ENCODE results near the gene SPHK1.
A peak's percentile ranks its signal among the peaks of the same experiment; 100 is the strongest.

Gene SPHK1

DNA sequence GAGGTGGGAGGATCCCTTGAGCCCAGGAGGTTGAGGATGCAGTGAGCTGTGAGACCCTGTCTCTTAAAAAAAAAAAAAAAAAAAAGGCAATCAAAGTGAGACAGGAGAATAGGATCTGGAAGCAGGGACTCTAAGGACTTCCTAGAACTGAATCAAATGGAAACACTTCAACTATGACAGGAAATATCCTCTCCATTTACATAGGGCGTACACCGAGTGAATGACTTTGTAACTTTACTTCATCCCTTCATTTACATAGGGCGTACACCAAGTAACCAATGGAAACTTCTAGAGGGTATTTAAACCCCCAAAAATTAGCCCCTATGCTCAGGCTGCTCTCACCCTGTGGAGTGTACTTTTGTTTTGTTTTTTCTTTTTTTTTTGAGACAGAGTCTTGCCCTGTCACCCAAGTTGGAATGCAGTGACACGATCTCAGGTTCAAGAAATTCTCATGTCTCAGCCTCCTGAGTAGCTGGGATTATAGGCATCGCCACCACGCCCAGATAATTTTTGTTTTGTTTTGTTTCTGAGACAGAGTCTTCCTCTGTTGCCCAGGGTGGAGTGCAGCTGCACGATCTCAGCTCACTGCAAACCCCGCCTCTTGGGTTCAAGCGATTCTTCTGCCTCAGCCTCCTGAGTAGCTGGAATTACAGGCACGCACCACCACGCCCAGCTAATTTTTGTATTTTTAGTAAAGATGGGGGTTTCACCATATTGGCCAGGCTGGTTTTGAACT, 21.1 kb upstream of the SPHK1 start:
- H4K20me1 ChIP-seq (ENCODE audit: insufficient read depth, low read length) = no peaks in the 10 kb centered on the region
- peaks cover 7% of the 10 kb centered on the region for H3K4me1 ChIP-seq (ENCODE audit: insufficient read depth, low read length, severe bottlenecking)
- no peaks in the 10 kb centered on the region; the same call in 1 of the 2 replicates for H3K36me3 ChIP-seq (ENCODE audit: insufficient read depth, low read length)
- H3K9me2 ChIP-seq (ENCODE audit: low read depth, low read length) = no peaks in the 10 kb centered on the region
- no peak for TF ChIP-seq EZH2 (IDR thresholded peaks at IDR 0.05; ENCODE audit: borderline replicate concordance, low read length)
- TF ChIP-seq, protein P1, sequence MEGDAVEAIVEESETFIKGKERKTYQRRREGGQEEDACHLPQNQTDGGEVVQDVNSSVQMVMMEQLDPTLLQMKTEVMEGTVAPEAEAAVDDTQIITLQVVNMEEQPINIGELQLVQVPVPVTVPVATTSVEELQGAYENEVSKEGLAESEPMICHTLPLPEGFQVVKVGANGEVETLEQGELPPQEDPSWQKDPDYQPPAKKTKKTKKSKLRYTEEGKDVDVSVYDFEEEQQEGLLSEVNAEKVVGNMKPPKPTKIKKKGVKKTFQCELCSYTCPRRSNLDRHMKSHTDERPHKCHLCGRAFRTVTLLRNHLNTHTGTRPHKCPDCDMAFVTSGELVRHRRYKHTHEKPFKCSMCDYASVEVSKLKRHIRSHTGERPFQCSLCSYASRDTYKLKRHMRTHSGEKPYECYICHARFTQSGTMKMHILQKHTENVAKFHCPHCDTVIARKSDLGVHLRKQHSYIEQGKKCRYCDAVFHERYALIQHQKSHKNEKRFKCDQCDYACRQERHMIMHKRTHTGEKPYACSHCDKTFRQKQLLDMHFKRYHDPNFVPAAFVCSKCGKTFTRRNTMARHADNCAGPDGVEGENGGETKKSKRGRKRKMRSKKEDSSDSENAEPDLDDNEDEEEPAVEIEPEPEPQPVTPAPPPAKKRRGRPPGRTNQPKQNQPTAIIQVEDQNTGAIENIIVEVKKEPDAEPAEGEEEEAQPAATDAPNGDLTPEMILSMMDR (IDR thresholded peaks at IDR 0.05; ENCODE audit: low read length) = no peak
- H3K4me3 ChIP-seq (ENCODE audit: low read depth, low read length, poor library complexity, severe bottlenecking) = no peak overlapping the region
- no peaks in the 10 kb centered on the region for H3K27me3 ChIP-seq (ENCODE audit: insufficient read depth, low read length)
- H3K79me2 ChIP-seq (ENCODE audit: insufficient read depth, low read length) = no peaks in the 10 kb centered on the region
- H3F3A ChIP-seq (ENCODE audit: insufficient read depth, low read length) = no peaks in the 10 kb centered on the region
- no peak overlapping the region for H2AFZ ChIP-seq (ENCODE audit: low read length)
- no peak overlapping the region for H3K4me2 ChIP-seq (ENCODE audit: low read length)
- no peak overlapping the region for H3K27ac ChIP-seq (ENCODE audit: low read depth, low read length, poor library complexity, severe bottlenecking)
- H3K9me3 ChIP-seq (ENCODE audit: low read length) = no peaks in the 10 kb centered on the region
- no peak overlapping the region for H3K9ac ChIP-seq (ENCODE audit: low read length)

- Histone ChIP-seq H3K9me2 (ENCODE audit: low read depth, low read length) (no peaks in the 10 kb centered on the region), H3K4me1 (ENCODE audit: insufficient read depth, low read length, severe bottlenecking) (peaks cover 15% of the 10 kb centered on the region), H3K27me3 (ENCODE audit: insufficient read depth, low read length) (no peaks in the 10 kb centered on the region), H3K4me2 (ENCODE audit: low read length) (no peak overlapping the region), H3K4me3 (ENCODE audit: low read depth, low read length, poor library complexity, severe bottlenecking) (no peak overlapping the region), H3F3A (ENCODE audit: insufficient read depth, low read length) (no peaks in the 10 kb centered on the region), H3K27ac (ENCODE audit: low read depth, low read length, poor library complexity, severe bottlenecking) (no peak overlapping the region), H3K36me3 (ENCODE audit: insufficient read depth, low read length) (no peaks in the 10 kb centered on the region; the same call in 1 of the 2 replicates), H3K9me3 (ENCODE audit: low read length) (no peaks in the 10 kb centered on the region), H3K79me2 (ENCODE audit: insufficient read depth, low read length) (no peaks in the 10 kb centered on the region), H3K9ac (ENCODE audit: low read length) (no peak overlapping the region), H2AFZ (ENCODE audit: low read length) (no peak overlapping the region), H4K20me1 (ENCODE audit: insufficient read depth, low read length) (no peaks in the 10 kb centered on the region)
- TF ChIP-seq EZH2 (IDR thresholded peaks at IDR 0.05; ENCODE audit: borderline replicate concordance, low read length) = no peak
- TF ChIP-seq, protein P1 (IDR thresholded peaks at IDR 0.05; ENCODE audit: low read length) = peak; percentile 27; the same call in 1 of the 2 replicates
Observed at GRCh38 chr17:76365256-76365903, 19.0 kb upstream of the SPHK1 start.

- Histone ChIP-seq H3K36me3 (ENCODE audit: insufficient read depth, low read length) (no peaks in the 10 kb centered on the region; the same call in 1 of the 2 replicates), H3K4me2 (ENCODE audit: low read length) (no peak overlapping the region), H2AFZ (ENCODE audit: low read length) (no peak overlapping the region), H3K9ac (ENCODE audit: low read length) (no peak overlapping the region), H3K27ac (ENCODE audit: low read depth, low read length, poor library complexity, severe bottlenecking) (no peak overlapping the region), H3K9me2 (ENCODE audit: low read depth, low read length) (no peaks in the 10 kb centered on the region), H3K9me3 (ENCODE audit: low read length) (no peaks in the 10 kb centered on the region), H3K79me2 (ENCODE audit: insufficient read depth, low read length) (no peaks in the 10 kb centered on the region), H3K4me3 (ENCODE audit: low read depth, low read length, poor library complexity, severe bottlenecking) (no peak overlapping the region), H4K20me1 (ENCODE audit: insufficient read depth, low read length) (no peaks in the 10 kb centered on the region), H3F3A (ENCODE audit: insufficient read depth, low read length) (no peaks in the 10 kb centered on the region), H3K27me3 (ENCODE audit: insufficient read depth, low read length) (no peaks in the 10 kb centered on the region), H3K4me1 (ENCODE audit: insufficient read depth, low read length, severe bottlenecking) (peaks cover 15% of the 10 kb centered on the region)
- TF ChIP-seq, protein P1 (IDR thresholded peaks at IDR 0.05; ENCODE audit: low read length) = no peak
- no peak for TF ChIP-seq EZH2 (IDR thresholded peaks at IDR 0.05; ENCODE audit: borderline replicate concordance, low read length)
Observed at GRCh38 chr17:76366247-76366646, 18.2 kb upstream of the SPHK1 start.

All from OCI-LY1 (cell line).